ENCODE measurements around the gene KCNMA1. TPM values are rescaled to one million over a fixed set of nuclear protein-coding genes. Genes with fewer than 3 reads are reported as not detected.

KCNMA1 gene
- total RNA-seq, 1 experiment from 2014 or later: 143 TPM

DNA sequence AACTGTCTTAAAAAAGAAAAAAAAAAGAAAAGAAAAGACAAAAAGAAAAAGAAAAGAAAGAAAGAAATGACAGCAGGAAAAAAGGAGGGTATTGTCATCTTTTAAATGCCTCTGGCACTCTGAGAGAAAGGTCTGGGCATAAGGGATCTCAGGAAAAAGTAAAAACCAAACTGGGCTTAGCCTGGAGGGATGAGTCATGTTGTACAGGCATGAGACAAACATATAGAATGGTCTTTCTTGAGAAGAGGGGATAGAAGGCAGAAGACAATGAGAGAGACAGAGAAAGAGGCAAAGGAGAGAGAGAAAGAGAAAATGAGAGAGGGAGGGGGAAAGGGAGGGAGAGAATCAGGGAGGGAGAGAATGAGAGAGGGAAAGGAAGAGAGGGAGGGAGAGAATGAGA lies 32.3 kb upstream of the KCNMA1 start:
- no peak overlapping the region for H2AFZ ChIP-seq (ENCODE audit: low read length)
- H3K27ac ChIP-seq (ENCODE audit: low read length): no peak overlapping the region
- POLR2A ChIA-PET (ENCODE audit: unreplicated experiment): no interaction called here
- H3F3A ChIP-seq (ENCODE audit: low read length, unreplicated experiment): no peaks in the 10 kb centered on the region
- H3K4me3 ChIP-seq (ENCODE audit: low read length): no peak overlapping the region
- H3K4me1 ChIP-seq (ENCODE audit: insufficient read depth, low read length): peaks cover 8% of the 10 kb centered on the region; the same call in 1 of the 2 replicates
- H3K27me3 ChIP-seq (ENCODE audit: low read length): peaks cover 4% of the 10 kb centered on the region; the same call in 1 of the 2 replicates
- intact Hi-C loops (cut with micrococcal nuclease): no loop called here
- H3K9me2 ChIP-seq (replicated peaks; ENCODE audit: low read length): no peaks in the 10 kb centered on the region
- no peak overlapping the region for H3K4me2 ChIP-seq (ENCODE audit: low read length)
- no peaks in the 10 kb centered on the region for H3K79me2 ChIP-seq (ENCODE audit: low read length)
- H3K9me3 ChIP-seq (ENCODE audit: low read length): no peaks in the 10 kb centered on the region
- H3K9ac ChIP-seq (ENCODE audit: low read length): no peak overlapping the region
- CTCF ChIA-PET: no interaction called here
- TF ChIP-seq EZH2 (IDR thresholded peaks at IDR 0.05; ENCODE audit: low read length, unreplicated experiment) (no peak), EZH2phosphoT487 (IDR thresholded peaks at IDR 0.05; ENCODE audit: borderline replicate concordance, low read length) (no peak)
- TF ChIP-seq, protein P1, sequence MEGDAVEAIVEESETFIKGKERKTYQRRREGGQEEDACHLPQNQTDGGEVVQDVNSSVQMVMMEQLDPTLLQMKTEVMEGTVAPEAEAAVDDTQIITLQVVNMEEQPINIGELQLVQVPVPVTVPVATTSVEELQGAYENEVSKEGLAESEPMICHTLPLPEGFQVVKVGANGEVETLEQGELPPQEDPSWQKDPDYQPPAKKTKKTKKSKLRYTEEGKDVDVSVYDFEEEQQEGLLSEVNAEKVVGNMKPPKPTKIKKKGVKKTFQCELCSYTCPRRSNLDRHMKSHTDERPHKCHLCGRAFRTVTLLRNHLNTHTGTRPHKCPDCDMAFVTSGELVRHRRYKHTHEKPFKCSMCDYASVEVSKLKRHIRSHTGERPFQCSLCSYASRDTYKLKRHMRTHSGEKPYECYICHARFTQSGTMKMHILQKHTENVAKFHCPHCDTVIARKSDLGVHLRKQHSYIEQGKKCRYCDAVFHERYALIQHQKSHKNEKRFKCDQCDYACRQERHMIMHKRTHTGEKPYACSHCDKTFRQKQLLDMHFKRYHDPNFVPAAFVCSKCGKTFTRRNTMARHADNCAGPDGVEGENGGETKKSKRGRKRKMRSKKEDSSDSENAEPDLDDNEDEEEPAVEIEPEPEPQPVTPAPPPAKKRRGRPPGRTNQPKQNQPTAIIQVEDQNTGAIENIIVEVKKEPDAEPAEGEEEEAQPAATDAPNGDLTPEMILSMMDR (conservative IDR thresholded peaks at IDR 0.05; ENCODE audit: low read depth, low read length): no peak
- DNase-seq (peak; percentile 67), ATAC-seq (peak; percentile 52)
- H3K36me3 ChIP-seq (ENCODE audit: low read depth, low read length): no peaks in the 10 kb centered on the region
- no peaks in the 10 kb centered on the region for H4K20me1 ChIP-seq (ENCODE audit: low read length)
- BruUV-seq (replicated peaks): no TSS peak

DNA sequence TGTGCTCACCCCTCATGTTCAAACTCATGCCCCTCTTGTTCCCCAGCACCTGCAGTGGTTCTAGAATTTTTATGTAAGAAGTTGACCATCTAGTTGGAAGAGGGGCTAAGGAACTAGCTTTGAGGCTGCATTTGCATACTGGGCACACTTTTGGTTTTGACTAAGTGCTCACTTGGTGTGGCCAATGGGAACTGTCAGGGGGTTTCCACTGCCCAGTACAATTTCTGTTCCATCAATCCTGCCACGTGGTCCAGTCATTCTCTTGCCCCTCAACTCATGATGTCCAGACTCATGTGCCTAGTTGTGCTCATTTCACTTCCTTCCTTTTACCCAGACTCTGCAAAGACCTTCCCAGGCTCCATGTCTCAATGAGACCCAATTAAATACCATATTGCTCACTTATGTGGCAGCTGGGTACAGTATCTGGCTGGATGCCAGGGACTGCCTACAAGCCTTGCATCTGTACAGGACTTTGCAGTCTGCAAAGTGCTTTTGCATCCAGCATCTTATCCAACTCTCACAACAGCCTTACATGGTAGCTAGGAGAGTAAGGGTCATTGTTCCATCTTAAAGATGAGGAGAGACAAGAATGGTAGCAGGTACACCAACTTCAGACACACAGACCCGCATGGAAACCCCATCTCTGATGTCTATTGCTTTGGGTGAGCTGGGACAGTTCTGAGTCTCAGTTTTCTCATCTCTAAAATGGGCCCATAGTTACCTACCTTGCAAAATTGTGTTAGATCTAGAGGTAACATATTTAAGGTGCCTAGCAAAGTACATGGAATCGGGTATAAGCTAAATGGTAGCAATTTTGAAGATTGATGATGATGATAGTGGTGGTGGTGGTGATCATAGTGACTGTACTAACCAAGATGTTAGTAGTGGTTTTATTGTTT lies 30.1 kb upstream of the KCNMA1 start:
- no peaks in the 10 kb centered on the region for H3K4me1 ChIP-seq (ENCODE audit: insufficient read depth, low read length)
- H3K27ac ChIP-seq (ENCODE audit: low read length): no peak overlapping the region
- no peaks in the 10 kb centered on the region for H3F3A ChIP-seq (ENCODE audit: low read length, unreplicated experiment)
- ChIA-PET POLR2A (ENCODE audit: unreplicated experiment) (no interaction called here), CTCF (no interaction called here)
- no peak overlapping the region for H3K4me3 ChIP-seq (ENCODE audit: low read length)
- intact Hi-C loops (cut with micrococcal nuclease): no loop called here
- H3K4me2 ChIP-seq (ENCODE audit: low read length): no peak overlapping the region
- no peak for ATAC-seq
- H2AFZ ChIP-seq (ENCODE audit: low read length): no peak overlapping the region
- no peaks in the 10 kb centered on the region for H3K79me2 ChIP-seq (ENCODE audit: low read length)
- no peaks in the 10 kb centered on the region for H3K36me3 ChIP-seq (ENCODE audit: low read depth, low read length)
- no peak for DNase-seq
- peaks cover 16% of the 10 kb centered on the region; the same call in 1 of the 2 replicates for H3K27me3 ChIP-seq (ENCODE audit: low read length)
- H3K9me2 ChIP-seq (replicated peaks; ENCODE audit: low read length): no peaks in the 10 kb centered on the region
- no peak for TF ChIP-seq EZH2 (IDR thresholded peaks at IDR 0.05; ENCODE audit: low read length, unreplicated experiment)
- TF ChIP-seq, protein P1 (conservative IDR thresholded peaks at IDR 0.05; ENCODE audit: low read depth, low read length): no peak
- H4K20me1 ChIP-seq (ENCODE audit: low read length): no peaks in the 10 kb centered on the region
- no peaks in the 10 kb centered on the region for H3K9me3 ChIP-seq (ENCODE audit: low read length)
- H3K9ac ChIP-seq (ENCODE audit: low read length): no peak overlapping the region
- BruUV-seq (replicated peaks): no TSS peak

DNA sequence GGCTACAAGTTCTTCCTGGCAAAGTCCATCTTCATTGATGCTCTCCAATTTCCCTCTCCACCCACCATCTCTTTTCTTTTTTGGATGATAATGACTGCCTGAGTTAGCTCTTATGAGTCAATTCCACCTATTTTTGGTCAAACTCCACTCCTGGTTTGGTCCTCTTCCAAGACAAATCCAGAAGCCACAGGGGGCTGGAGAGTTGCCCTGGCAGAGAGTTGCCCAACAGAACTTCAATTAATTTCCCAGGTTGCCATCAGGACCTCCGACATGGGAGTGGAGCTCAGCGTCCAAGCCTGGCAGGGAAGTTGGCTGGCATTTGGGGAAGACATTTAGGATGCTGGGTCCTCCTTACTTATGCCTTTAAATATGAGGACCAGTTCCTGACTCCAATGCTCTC lies 29.2 kb upstream of the KCNMA1 start:
- Histone ChIP-seq H3K9ac (ENCODE audit: low read length) (no peak overlapping the region), H2AFZ (ENCODE audit: low read length) (no peak overlapping the region), H3K27me3 (ENCODE audit: low read length) (peaks cover 19% of the 10 kb centered on the region; the same call in 1 of the 2 replicates), H3K9me3 (ENCODE audit: low read length) (no peaks in the 10 kb centered on the region), H3K36me3 (ENCODE audit: low read depth, low read length) (no peaks in the 10 kb centered on the region), H3K79me2 (ENCODE audit: low read length) (no peaks in the 10 kb centered on the region), H3K4me2 (ENCODE audit: low read length) (no peak overlapping the region), H3K9me2 (replicated peaks; ENCODE audit: low read length) (no peaks in the 10 kb centered on the region), H3K27ac (ENCODE audit: low read length) (no peak overlapping the region), H3F3A (ENCODE audit: low read length, unreplicated experiment) (no peaks in the 10 kb centered on the region), H3K4me1 (ENCODE audit: insufficient read depth, low read length) (no peaks in the 10 kb centered on the region), H4K20me1 (ENCODE audit: low read length) (no peaks in the 10 kb centered on the region), H3K4me3 (ENCODE audit: low read length) (no peak overlapping the region)
- intact Hi-C loops (cut with micrococcal nuclease): no loop called here
- CTCF ChIA-PET: interaction anchor here (0.7 kb wide), 1 partner anchor 15 kb away, joined by 3 read pairs; no protein-coding TSS in a partner anchor
- ATAC-seq (no peak), DNase-seq (peak; percentile 60)
- no TSS peak for BruUV-seq (replicated peaks)
- POLR2A ChIA-PET (ENCODE audit: unreplicated experiment): no interaction called here
- no peak for TF ChIP-seq EZH2phosphoT487 (IDR thresholded peaks at IDR 0.05; ENCODE audit: borderline replicate concordance, low read length)
- TF ChIP-seq, protein P1 (conservative IDR thresholded peaks at IDR 0.05; ENCODE audit: low read depth, low read length): no peak
- TF ChIP-seq EZH2 (IDR thresholded peaks at IDR 0.05; ENCODE audit: low read length, unreplicated experiment): no peak

All from PC-3 (cell line).